AG09309 (cell line): ENCODE measurements around the gene BLTP3A.
"Not testable (repeated sequence)": the region's sequence is repeated elsewhere in the genome, so short reads cannot be mapped to it uniquely, and the experiment has no call there.

ENCODE experiments used
- DNase-seq: peaks from one replicate; pipeline ENCODE4 v3.0.0-alpha.2; 2010; ENCODE audit warnings: low read depth
- H3K4me3 ChIP-seq: 2 replicates; pipeline ENCODE4 v1.5.1; 2011; ENCODE audit warnings: mild to moderate bottlenecking, low read depth, low read length, moderate library complexity; ENCODE audit not compliant: control insufficient read depth
- TF ChIP-seq, protein P1 (sequence below): IDR thresholded peaks from 2 replicates; pipeline ENCODE4 v1.5.1; 2011; ENCODE audit warnings: mild to moderate bottlenecking, low read depth, low read length, inconsistent platforms; ENCODE audit not compliant: insufficient read depth, control insufficient read depth; ENCODE audit errors: missing control alignments

Gene BLTP3A

DNA sequence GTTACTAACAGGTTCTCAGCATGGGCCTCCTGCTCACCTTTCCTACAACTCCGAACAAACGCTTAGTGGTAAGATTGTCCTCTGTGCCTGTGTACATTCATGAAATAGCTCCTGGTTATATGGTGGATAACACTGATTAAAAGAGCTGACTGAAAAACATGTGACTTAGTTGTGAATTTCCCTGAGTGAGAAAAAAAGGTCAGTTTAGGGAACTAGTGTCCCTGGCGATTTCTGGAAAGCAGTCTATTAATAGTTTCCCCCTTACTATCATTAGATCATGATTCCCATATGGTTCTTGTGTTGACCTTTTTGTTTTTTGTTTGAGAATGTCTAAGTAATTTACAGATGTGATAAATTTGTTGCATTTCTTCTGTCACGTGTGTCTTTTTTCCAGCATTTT lies 18.9 kb upstream of the BLTP3A start:
- no peak overlapping the region for H3K4me3 ChIP-seq
- DNase-seq = no peak
- TF ChIP-seq, protein P1, sequence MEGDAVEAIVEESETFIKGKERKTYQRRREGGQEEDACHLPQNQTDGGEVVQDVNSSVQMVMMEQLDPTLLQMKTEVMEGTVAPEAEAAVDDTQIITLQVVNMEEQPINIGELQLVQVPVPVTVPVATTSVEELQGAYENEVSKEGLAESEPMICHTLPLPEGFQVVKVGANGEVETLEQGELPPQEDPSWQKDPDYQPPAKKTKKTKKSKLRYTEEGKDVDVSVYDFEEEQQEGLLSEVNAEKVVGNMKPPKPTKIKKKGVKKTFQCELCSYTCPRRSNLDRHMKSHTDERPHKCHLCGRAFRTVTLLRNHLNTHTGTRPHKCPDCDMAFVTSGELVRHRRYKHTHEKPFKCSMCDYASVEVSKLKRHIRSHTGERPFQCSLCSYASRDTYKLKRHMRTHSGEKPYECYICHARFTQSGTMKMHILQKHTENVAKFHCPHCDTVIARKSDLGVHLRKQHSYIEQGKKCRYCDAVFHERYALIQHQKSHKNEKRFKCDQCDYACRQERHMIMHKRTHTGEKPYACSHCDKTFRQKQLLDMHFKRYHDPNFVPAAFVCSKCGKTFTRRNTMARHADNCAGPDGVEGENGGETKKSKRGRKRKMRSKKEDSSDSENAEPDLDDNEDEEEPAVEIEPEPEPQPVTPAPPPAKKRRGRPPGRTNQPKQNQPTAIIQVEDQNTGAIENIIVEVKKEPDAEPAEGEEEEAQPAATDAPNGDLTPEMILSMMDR = no peak

DNA sequence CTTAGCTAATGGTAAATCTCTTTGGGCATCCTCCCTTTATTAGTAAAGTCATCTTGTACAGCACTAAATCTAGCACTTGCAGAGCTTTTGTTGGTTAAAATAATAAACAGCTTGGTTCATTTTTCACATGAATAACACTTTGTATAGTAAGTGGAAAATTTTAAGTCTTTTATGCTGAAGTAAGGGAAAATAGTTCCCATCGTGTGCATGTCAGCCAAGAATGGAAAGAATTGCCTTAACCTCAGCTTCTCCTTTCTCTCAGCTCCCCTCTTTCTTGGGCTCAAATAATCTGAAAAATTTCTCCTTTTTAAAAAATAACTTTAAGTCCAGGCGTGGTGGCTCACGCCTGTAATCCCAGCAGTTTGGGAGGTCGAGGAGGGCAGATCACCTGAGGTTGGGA lies 18.0 kb upstream of the BLTP3A start:
- H3K4me3 ChIP-seq = no peak overlapping the region
- TF ChIP-seq, protein P1 = no peak
- DNase-seq = no peak

DNA sequence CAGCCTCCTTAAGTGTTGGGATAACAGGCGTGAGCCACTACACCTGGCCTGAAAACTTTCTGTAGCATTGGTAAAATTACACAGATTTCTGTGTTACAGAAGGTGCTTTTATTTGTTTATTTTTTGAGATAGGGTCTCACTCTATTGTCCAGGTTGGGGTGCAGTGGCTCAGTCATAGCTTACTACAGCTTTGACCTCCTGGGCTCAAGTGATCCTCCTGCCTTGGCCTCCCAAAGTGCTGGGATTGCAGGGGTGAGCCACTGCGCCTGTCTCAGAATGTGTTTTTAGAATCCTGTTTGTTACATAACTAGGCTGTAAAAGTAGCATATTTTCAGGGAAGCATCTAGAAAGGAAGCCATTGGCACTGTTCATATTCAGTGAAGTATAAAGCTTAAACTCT lies 16.9 kb upstream of the BLTP3A start:
- H3K4me3 ChIP-seq = no peak overlapping the region
- no peak for DNase-seq
- TF ChIP-seq, protein P1 = no peak

DNA sequence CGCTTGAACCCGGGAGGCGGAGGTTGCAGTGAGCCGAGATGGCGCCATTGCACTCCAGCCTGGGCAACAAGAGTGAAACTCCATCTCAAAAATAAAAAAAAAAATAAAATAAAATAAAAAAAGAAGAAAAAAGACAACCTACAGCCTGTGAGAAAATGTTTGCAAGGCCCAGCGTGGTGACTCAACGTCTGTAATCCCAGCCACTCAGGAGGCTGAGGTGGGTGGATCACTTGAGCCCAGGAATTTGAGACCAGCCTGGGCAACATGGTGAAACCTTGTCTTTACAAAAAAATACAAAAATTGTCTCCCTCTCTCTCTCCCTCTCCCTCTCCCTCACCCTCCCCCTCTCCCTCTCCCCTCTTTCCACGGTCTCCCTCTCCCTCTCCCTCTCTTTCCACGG lies 6.5 kb upstream of the BLTP3A start:
- DNase-seq, H3K4me3 ChIP-seq: not testable (repeated sequence)

DNA sequence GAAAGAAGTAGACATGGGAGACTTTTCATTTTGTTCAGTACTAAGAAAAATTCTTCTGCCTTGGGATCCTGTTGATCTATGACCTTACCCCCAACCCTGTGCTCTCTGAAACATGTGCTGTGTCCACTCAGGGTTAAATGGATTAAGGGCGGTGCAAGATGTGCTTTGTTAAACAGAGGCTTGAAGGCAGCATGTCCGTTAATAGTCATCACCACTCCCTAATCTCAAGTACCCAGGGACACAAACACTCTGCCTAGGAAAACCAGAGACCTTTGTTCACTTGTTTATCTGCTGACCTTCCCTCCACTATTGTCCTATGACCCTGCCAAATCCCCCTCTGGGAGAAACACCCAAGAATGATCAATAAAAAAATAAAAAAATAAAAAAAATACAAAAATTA lies 4.7 kb upstream of the BLTP3A start:
- not testable (repeated sequence) for H3K4me3 ChIP-seq, DNase-seq

DNA sequence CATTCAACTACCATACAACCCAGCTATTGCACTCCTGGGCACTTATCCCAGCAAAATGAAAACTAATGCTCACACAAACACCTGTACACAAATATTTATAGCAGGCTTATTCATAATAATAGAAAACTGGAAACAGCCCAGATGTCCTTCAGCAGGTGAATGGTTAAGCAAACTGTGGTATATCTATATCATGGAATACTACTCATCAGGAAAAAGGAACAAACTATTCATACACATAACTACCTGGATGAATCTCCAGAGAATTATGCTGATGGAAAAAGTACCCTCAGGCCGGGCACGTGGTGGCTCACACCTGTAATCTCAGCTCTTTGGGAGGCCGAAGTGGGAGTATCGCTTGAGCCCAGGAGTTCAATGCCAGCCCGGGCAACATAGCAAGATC lies 3.8 kb upstream of the BLTP3A start:
- TF ChIP-seq, protein P1 = no peak
- no peak overlapping the region for H3K4me3 ChIP-seq

DNA sequence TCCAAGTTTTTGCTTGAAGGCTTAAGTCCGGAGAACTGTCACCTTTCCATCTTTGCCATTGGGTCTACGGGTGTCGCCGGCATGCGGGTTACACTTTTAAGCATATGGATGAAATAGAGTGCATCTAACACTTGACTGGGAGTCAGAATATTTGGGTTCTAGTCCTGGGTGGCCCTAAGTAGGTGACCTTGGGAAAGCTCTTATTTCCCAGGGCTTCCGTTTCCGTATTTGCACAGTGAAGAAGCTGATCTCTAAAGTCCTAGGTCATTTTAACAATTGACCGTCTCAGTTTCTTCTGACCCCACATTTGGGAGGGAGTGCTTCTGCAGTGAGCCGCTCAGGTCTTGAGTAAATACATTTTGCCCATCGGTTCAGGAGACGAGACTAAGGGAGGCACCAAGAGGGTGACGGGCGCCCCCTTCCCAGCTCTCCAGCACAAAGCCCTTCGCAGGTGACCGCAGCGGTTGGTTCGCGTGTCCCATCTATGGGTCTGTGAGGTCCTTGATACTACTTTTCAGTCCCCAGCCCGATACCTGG lies 651 bp upstream of the BLTP3A start:
- TF ChIP-seq, protein P1 = peak; percentile 21
- peak overlapping the region; percentile 79 for H3K4me3 ChIP-seq
- no peak for DNase-seq

More for the DNA sequence above, 3.8 kb upstream of the BLTP3A start:
- DNase-seq = no peak
